Inferior parietal cortex (tissue), 1 donor: ENCODE measurements around the gene EIF1AD.
"Not testable (repeated sequence)": the region's sequence is repeated elsewhere in the genome, so short reads cannot be mapped to it uniquely, and the experiment has no call there.

Source experiments
- DNase-seq: peaks from one replicate; pipeline ENCODE4 v3.0.0-alpha.2; 2016; ENCODE audit errors: extremely low spot score

The EIF1AD gene

DNA sequence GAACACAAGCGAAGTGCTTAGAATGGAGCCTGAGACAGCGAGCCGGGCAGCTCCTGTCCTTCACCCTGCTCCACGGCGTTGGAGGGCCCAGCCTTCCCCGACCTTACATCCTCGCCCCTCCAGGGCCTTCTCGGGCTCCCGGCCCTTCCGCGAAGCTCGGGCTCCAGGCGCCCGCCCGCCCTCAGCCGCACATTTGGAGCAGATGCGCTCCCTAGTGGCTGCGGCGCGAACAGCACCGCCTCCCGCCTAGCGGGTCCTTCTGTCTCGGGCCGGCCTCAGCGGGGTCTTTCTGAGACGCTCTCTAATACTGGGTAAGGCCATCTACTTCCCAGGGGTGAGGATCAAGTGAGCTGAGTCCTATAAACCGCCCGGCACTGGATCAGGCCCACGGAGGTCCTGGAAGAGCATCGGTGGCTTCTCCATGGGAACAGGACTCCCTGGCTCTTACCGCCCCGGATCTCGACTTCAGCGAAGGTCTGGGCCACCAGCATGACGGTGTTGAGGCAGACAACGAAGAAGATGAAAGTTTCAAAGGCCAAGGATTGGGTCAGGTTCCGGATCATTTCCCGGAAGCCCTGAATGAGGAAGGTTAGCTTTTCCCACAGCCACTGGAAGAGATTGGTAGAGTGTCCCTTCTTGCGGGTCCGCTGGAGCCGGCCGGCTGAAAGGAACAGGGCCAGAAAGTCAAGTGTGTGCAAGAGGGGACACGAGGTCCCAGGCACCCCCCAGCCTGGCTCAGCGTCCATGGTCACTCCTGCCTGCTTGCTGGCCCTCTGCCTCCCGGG is 20.6 kb upstream of the EIF1AD start:
- DNase-seq, result peak; percentile 64

DNA sequence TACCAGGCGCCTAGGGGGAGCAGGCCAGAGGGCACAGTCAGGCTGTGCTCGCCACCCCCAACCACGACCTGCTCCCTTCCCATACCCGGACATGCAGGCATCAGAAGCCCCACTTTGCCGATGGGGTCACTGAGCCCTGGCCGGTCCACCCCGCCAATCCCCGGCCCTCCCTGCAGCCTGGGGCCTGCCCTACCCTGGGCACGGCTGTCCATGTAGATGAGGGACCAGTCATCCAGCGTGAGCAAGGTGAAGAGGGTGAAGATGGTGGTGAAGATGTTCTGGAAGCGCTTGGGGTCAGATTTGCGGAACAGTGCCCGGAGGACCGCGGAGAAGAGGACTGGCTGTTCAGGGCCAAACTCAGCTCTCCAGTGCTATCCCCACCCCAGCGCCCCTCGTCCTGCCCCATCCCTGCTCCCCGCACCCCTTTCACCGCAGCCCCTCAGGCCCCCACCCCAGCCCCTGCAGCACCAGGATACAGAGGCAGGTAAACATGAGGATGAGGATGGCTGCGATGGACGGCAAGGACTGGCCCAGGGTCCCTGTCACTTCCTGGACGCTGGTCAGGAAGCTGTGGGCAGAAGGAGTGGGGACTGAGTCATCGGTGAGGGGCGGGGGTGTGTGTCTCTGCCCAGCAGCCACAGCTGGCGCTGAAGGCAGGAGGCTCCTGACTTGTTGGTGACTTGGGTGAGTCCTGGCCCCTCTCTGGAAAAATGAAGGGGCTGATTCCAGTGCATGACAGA is 18.8 kb upstream of the EIF1AD start:
- DNase-seq, result no peak

GRCh38 chr11:66020212-66020611 is 18.3 kb upstream of the EIF1AD start:
- no peak for DNase-seq

DNA sequence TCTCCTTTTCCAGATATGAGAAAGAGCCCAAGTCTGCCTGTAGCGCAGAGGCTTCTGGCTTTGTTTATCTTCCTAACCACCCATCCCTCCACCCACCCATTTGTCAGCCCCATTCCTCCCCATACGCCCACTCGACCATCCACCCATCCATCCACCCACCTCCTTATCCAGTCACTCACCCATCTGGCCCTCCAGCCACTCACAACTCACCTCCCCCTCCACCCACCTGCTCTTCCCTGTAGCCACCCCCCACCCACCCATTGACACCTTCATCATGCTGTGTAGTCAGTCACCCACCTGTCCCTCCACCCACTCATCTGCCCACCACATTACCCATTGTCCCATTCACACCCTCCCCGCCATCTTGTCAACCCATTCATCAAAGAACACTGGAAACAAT is 15.4 kb upstream of the EIF1AD start:
- DNase-seq, result no peak

DNA sequence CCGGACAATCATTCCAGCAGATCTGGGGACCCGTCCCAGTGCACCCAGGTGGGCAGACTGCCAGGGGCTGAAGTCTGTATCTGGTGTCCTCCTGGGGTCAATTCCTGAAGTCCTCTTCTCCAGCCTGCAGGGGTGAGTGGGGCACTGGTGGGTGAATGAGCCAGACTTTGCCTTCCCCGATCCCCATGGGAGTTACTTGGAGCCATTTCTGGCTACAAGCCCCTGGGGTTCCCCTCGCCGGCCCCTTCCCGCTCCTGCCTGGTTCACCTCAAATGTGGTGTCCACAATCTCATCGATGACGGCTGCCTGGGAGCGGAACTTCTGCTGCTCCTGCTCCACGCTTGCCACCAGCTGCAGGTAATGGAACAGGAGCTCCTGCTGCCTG is 14.8 kb upstream of the EIF1AD start:
- DNase-seq, result no peak

DNA sequence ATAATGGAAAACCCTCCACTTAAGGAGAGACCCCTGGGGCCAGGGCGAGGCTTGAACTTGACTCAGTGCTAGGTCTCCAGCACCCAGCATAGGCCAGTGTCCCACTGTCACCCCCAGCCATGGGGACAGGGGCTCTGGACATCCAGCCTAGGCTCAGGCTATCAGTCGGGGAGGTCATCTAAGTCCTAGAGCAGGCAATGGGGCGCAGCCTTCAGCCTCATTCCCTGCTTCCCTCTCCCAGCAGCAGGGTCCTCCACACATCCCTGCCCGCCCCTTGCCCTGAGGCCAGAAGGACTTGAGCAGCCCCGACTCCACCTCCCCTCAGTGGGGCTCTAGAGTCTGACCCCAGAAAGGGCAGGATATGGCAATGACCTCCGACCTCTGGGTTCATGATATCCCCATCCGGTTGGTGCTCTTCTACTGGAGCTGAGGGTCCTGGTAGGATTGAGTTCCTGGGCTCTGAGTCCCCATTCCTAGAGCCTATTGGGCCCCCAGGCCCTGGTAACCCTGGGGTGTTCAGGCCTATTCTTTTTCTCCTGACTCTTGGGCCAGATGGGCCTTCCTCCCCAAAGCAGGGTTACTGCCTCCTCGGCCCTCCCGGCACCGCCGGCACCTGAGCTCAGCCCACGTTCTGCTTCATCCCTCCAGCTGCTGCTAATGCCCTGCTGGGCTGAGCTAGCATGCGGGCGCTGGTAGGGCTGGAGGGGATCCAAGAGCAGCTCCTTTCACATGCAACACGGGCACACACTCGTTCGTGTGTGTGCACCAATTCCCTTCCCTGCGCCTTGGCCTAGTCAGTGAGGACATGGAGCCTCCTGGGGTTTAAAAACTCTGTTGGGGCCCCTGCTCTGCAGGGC is 14.2 kb upstream of the EIF1AD start:
- no peak for DNase-seq

DNA sequence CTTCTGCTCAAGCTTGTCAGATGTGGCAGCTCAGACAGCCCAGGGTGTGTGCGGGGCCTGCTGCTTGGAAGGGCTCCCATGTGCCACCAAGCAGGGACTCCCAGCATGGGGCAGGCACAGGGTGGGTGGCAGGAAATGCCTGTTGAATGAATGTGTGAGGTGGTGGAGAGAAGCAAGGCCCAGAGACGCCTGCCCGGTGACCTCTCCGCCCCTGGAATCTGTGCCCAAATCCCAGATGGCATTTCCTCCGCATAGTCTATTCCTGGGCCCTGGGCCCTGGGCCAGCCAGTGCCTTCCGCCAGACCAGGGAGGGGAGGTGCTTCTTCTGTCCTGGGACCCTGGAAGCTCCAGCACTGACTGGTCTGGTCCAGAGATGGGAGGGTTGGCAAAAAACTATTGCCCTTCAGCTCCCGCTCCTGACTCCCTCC is 13.5 kb upstream of the EIF1AD start:
- DNase-seq, result no peak

DNA sequence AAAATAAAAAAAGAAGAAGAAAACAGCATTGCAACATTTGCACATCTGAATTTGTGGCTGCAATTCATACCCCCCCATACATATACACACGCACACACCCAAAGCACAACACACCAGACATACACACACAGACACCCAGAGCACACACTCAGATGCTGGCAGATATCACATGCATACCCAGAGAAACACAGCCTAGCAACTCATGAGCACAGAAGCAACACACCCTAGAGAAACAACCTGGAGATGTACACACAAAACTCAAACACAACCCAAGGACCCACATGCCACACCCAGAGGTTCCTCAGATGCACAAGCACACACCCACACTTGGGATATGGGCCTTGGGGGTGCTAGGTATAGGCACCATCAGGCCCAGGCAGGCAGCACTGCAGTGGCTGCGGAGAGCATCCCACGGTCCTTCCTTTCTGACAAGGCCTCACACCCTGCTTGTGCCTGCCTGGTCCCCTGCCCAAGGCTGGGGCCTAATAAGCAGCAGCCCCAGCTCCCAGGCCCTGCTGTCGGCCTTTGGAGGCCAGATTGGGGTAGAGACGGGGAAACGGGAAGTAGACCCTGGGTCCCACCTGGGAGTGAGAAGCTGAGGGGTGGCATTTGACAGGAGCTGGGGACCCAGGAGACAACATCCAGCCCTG is 13.0 kb upstream of the EIF1AD start:
- DNase-seq, result no peak

GRCh38 chr11:66013762-66014100 is 11.8 kb upstream of the EIF1AD start:
- no peak for DNase-seq

DNA sequence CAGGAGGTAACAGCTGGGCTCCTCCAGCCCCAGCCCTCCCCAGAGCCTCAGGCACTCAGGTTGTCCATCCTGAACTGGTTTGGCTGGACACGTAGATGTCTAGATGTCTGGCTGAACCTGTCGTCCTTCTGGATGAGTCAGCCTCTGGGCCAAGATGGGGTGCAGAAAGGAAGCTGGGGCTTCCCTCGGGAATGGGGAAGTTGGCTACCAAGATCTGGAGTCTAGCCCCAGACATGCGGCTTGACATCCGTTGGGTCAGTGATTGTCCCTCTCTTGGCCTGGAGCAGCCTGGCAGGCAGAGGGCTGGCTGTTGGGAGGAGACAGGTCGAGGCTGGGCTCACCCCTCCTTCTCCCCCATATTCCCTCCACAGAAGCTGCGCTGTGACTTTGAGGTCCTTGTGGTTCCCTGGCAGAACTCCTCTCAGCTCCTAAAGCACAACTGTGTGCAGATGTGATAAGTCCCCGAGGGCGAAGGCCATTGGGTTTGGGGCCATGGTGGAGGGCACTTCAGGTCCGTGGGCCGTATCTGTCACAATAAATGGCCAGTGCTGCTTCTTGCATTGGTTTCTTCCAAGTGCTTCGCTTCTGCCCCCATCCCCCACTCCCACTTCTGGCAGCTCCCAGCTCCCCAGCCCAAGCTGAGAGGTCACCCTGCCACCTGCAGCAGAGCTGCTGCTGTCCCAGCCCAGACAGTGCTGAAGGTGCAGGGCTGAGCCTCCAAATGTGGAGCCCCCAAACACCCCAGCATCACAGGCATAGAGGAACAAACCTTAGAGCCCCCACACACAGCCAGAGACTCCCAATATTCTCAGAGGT is 11.2 kb upstream of the EIF1AD start:
- no peak for DNase-seq

- no peak for DNase-seq
Observed at GRCh38 chr11:66012371-66012945, 10.5 kb upstream of the EIF1AD start.

DNA sequence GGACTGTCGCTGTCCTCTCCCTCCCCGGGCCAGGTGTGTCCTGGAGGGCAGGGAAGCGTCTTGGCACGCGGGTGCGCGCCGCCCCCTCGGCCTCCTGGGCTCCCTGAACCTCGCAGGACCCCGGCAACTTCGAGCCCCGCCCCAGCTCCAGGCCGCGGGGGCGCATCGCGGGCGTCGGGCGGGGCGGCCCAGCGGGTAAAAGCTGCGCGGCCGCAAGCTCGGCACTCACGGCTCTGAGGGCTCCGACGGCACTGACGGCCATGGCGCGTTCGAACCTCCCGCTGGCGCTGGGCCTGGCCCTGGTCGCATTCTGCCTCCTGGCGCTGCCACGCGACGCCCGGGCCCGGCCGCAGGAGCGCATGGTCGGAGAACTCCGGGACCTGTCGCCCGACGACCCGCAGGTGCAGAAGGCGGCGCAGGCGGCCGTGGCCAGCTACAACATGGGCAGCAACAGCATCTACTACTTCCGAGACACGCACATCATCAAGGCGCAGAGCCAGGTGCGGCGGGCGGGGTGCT is 9.9 kb upstream of the EIF1AD start, which contains the start of gene CST6:
Gene CST6 (plus strand): TSS at position 224 of the 519 bp plus-strand sequence. CDS start 37 bp downstream, at position 261.
- no peak for DNase-seq

GRCh38 chr11:66011239-66011784 is 9.4 kb upstream of the EIF1AD start:
- DNase-seq, result no peak

DNA sequence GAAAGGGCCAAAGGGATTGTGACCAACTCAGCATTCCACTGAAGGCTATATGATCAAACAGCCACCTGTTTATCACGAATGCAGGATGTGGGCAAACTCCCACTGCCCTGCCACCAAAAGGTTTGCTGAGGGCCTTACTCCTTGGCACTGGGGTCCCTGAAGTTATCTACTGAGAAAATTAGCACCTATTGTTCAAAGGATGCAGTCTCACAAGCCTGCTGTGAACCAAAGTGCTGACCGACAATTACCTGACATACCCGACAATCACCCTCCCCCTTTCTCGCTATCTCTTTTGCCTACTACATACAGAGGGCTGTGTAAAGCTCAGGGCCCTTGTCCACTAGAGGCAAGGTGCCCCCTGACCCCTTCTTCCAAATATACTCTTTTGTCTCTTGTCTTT is 8.1 kb upstream of the EIF1AD start:
- not testable (repeated sequence) for DNase-seq

DNA sequence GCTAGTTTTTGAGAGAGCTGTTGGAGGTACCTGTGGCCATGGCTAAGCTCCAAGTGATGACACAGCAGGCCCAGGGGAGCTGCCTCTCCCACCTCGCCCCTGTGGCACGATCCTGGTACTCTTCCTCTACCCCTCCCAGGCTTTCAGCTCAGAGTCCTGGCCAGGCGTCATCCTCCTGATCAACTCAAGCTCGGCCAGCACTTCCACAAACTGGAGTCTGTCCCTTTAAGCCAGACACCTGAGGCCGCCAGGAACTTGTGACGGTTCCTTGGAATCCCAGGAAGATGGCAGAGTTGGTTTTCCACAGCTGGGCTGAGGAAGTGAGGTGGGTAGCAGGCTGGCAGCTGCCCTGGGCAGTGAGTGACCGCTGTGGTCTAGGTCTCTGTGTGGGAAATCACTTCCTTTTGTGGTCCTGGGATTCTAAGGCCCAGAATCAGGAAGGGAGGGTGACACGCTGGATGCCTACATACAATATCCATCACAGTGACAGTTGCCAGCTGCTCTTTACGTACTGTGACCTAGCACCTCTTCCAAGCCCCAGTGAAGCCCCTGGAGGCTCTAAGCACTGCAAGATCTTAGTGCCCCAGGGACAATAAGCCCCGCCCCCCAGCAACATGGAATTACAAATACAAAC is 6.6 kb upstream of the EIF1AD start:
- no peak for DNase-seq

DNA sequence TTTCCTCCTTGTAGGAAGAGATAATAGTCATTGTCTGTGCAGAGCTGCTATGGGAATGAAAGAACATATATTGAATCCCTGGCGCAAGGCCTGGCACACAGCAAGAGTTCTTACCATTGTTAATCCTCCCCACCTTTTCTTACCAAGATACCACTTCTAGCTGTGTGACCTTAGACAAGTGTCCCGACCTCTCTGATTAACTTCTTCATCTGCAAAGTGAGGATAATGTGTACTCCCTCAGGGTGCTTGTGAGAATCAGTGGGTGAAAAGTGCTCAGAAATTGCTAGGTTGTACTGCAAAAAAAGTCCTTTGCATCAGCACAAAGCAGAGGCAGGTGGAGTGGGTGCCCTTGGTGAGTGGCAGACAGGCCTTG is 6.1 kb upstream of the EIF1AD start:
- DNase-seq, result no peak

DNA sequence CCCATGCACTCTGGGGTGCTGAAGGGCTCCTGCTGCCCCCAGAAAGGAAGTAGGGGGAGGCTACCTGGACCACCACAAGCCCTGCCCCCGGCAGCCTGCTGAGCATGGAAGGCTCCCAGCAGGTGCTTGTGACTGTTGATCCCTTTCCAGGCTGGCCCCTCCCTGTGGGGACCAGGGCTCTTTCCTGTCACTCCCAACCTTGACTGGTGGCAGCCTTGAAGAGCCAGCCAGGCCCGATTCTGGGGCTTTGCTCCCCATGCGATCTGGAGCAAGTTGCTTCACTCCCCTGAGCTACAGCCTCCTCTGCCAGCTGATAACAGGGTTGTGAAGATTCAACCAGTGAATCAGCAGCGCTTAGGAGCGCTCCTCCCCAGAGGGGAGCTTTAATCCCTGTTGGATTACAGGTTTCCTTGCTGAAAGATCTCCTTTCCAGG is 5.3 kb upstream of the EIF1AD start:
- DNase-seq, result no peak

DNA sequence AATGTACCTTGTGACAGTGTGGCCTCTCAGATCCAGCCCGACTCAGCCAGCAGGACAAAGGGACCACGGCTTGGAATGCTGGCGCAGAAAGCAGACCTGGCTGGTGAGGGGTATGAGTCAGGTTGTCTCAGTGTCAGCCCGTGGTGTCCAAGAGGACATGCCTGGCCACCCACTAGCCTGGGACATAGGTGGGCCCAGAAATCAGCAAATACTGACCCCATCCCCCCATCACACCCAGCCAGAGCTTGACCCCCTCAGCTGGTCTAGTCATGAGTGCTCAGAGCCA is 4.9 kb upstream of the EIF1AD start:
- DNase-seq, result no peak

DNA sequence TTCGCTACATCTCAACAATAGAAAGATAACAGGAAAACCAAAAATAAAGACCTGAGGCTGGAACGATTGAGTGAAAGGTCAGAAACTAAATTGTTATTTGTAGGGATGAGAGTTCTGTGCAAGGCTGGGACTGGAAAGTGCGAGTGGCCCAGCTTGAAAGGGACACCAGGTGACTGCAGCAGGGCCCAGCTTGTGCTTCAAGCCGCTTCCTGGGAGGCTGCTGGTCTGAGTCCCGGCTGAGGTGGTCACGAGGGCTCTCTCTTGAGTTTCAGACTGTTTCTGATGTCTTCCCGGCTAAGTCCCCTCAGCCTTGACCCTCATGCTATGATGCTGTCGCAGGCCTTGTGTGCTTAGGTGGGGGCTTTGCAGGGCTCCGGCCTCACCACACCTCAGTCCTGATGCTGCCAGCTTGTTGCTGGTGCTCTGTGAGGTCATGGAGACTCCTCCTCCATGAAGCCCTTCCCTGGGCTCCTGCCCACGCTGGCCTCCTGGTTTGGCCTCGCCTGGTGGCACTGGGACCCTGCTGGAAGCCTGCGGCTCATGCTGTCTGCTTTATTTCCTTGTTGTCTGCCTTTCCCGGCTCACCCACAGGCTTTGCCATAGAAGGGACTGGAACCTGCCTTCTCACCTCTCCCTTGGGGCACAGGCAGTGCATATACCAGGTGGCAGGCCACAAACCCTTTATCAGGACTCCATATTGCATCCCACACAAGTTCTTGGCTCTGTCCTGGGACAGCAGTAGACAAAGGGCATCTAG is 4.4 kb upstream of the EIF1AD start:
- DNase-seq, result no peak
